HG02763 (cell line): ENCODE data around the gene ANHX.
"Not testable (repeated sequence)": the region's sequence is repeated elsewhere in the genome, so short reads cannot be mapped to it uniquely, and the experiment has no call there.

Experiments used
- ATAC-seq: cut with Tn5 transposase; IDR thresholded peaks from one replicate; pipeline ENCODE4 v1.9.1; 2021; ENCODE audit warnings: mild to moderate bottlenecking, moderate library complexity; ENCODE audit not compliant: unreplicated experiment

ANHX gene

GRCh38 chr12:133235401-133236112 lies at the start of gene ANHX:
Gene ANHX (minus strand): TSS chr12:133235877. CDS start chr12:133234356, 1,521 bp downstream.
- no peak for ATAC-seq

GRCh38 chr12:133264668-133265067 lies 29.0 kb upstream of the ANHX start:
- ATAC-seq = not testable (repeated sequence)

DNA sequence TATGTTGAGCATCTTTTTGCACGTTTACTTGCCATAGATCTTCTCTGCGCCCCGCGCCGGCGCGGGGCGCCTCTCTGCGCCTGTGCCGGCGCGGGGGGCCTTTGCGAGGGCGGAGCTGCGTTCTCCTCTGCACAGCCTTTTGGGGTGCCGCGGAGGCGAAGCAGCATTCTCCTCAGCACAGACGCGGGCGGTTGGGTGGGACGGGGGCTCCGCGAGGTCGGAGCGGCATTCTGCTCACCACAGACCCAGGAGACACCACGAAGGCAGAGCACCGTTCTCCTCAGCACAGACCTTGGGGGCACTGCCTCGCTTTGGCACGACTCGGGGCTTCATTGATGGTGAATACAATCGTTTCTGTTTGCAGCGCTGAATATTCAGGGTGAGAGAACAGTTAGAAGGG lies 28.5 kb upstream of the ANHX start:
- ATAC-seq = no peak

DNA sequence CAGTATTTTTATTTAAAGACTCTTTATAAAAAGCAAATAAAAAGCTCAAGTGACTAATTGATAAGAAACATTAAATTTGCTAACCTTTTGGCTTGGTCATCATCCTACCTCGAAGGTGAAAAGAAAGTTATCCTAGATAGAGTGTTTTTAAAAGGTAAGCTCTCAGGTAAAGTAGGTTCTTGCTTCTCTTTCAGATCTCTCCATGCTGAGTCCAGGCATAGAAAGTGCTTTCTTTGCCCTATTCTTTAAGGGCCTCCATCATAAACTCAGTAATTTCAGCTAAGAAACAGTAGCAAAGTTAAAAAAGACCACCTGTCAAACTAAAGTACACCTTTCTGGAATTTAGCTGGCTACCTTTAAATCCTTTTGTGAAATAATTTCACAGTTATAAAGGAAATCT lies 20.6 kb upstream of the ANHX start:
- ATAC-seq = no peak

DNA sequence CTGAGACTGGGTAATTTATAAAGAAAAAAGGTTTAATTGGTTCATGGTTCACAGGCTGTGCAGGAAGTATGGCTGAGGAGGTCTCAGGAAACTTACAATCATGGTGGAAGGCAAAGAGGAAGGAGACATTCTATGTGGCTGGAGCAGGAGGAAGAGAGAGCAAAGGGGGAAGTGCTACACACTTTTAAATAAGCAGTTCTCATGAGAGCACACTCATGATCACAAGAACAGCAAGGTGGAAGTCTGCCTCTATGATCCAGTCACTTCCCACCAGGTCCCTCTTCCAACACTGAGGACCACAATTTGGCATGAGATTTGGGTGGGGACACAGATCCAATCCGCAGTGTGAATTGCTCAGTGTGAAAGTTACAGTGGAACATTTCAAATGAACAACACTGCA lies 20.2 kb upstream of the ANHX start:
- ATAC-seq = not testable (repeated sequence)

DNA sequence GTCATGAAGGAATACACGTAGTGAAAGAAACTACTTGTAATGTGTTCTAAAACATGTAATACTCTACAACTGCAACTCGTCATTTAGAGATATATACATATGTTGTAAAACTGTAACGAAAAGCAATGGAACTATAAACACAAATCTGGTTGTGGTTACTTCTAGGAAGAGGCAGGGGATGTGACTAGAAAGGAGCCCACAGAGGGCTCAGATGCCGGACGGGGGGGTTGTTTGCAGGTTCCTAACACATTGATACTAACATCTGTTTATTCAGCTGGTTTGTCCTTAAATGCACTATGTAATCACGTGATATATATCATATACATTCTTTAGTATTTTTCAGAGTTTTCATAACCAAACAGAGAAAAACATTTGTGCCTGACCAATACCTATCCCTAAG lies 16.1 kb upstream of the ANHX start:
- ATAC-seq = no peak

DNA sequence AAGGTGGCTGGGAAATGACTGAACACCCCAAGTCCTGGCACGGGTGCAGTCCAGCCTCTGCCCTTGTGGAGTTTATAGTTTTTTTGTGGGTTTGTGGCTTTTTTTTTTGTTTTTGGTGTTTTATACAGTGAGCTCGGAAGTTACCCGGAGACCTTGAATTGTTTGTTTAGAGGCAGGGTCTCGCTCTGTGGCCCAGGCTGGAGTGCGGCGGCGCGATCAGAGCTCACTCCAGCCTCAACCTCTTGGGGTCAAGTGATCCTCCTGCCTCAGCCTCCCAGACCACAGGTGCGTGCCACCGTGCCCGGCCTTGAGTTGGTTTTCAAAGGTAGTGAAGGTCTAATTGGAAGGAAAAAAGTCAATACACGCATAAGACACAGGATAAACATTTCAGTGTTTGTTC lies 879 bp upstream of the ANHX start:
- no peak for ATAC-seq

- no peak for ATAC-seq
Observed at GRCh38 chr12:133236144-133236543, 467 bp upstream of the ANHX start.

- no peak for ATAC-seq
Observed at GRCh38 chr12:133234971-133235370, 706 bp downstream of the ANHX start.

DNA sequence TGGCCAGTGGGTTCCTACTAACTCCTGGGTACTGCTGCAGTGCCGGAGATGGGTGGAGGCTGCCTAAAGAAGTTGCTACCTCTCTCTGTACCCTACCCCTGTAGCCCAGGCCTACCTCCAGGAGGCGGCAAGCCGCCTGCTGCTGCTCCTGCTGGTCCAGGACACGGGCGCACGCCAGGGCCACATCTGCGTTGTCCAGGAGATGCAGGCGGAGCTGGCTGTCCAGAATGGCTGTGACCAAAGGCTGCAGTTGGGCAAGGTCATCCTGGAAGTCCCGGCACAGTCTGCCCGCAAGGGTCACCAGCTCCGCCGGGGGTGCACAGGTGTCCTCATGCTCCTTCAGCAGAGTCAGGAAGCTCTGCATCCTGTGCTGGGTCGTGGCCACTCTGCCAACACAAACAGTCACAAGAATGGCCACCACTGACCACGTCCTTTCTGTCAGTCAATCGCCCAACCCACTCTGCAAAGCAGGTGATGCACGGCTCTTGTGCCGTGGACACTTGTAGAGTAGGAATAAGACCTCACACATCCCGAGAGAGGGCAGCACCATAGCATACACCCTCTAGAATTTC lies 1.6 kb downstream of the ANHX start:
- ATAC-seq = no peak

DNA sequence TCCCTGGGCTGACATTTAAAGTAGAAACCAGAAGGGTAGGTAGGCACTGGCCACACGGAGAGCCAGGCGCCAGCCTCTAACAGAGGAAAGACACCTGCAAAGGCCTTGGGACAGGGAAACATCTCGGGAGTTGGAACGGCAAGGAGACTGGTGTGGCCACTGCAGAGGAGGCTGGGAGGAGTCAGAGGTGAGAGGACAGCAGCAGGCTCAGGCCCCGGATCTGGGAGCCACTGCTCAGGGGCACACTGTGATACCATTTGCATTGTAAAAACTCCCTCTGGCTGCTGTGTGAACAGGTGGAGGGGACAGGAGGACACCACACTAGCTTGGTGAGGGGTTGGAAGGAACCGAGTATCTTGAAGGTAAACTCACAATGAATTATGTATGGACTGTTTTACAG lies 2.7 kb downstream of the ANHX start:
- no peak for ATAC-seq

DNA sequence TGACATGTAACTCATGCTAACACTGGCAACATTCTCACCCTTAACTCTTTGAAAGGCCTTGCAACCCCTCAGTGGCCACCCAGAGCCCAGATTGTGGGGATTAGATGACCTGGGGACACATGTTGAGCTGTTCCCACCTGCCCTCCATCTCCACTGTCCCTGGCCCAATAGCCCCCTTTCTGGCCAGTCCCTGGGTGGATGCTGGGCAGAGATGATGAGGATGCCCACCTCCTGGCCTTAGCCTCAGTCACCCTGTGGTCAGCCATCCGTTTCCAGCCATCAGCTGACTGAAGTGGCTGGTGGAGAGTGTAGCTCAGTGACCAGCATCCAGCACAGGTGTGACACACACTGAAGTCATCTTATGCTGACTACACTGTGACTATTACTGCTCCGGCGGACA lies 4.7 kb downstream of the ANHX start:
- ATAC-seq = no peak

DNA sequence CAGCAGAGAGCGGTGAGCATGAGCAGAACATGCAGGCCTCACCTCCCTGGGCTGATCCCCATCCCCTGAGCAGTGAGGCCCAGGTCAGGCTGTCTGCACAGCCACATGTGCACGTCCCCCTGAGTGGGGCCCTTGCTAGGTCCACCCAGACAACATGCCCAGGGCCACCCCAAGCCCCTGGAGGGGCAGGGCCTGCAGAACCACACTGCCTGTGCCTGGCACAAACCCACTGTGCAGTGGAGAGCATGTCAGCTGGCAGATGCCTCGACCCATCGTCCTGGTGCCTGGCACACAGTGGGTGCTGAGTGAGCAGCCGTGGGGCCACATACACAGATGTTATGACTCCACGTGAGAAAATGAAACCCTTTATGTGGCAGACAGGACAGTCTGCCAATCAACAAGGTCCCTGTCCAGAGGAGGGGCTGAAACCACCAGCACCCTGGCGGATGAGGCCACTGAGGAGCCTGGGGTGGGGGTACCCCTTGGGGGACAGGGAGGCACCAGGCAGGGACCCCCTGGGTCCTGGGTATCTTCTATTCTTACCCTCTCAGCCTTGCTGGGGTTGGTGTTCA lies 8.3 kb downstream of the ANHX start:
- ATAC-seq = no peak

- ATAC-seq = no peak
Observed at GRCh38 chr12:133226690-133227089, 9.0 kb downstream of the ANHX start.

DNA sequence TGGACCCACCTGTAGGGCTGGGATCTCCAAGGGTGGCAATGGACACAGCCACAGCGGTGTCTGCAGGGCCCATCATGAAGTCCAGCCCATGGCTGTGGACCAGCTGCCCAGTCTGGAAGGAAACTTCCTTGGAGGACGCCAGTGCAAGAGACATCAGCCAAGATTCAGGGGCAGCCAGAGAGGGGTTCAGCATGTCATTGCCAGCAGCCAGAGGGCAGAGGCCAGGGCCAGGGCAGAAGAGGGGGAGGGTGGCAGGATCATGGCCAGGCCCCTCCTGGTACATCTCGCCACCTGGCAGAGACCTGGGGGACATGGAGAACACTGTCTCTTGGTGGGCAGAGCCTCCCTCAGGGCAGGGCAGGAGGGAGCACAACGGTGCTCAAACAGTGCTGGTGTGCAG lies 10.2 kb downstream of the ANHX start:
- ATAC-seq = no peak

DNA sequence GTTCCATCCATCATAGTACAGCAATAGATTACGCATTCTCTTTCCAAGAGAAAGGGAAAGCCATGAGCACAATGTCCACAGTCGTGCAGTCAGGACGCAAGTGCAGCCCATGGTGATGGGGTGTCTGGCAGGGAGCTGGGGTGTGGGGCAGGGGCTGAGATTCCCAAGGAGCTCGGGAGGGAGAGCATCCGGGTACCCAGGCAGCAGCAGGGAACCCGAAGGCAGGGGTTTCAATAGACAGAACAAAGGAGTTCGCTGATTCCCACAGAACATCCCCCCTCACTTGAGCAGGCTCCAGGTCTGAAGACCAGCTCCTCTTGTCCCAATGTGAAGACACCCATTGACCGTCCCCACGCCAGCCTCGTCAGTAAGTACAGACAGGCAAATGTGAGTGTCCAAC lies 13.5 kb downstream of the ANHX start:
- no peak for ATAC-seq

DNA sequence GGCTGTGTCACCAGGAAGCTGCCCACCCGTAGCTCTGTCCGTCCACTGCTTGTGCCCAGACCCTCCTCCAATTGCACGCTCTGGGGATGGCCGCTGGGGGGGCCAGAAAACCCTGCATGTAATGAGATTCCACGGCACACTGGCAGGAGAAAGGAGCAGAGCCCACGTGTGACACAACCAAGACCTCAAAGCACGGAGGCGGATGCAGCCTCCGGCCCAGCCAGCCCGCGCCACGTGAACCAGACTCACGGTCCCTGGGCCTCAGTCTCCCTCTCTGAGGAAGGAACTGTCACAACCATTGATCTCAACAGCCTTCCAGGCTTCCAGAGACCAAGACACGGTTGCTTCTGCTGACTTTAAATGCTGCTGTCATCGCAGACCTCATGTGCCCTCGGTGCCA lies 14.4 kb downstream of the ANHX start:
- no peak for ATAC-seq

DNA sequence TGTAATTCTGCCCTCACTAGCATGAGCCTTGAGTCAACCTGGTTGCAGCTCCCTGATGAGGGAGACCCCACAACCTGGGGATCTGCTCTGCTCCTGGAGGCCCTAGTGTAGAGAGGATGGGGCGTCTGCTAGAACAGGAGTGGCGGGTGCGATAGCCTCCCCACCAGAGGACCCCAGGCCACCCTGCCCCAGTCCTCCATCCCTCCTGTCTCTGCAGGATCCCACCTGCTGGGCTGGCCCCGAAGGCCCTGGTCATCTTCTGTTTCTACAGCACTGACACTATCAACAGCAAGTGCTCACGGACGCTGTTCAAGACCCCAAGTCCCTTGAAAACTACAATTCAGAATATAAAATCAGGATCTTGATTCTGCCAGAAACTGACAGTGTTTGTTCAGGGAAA lies 15.2 kb downstream of the ANHX start:
- no peak for ATAC-seq

GRCh38 chr12:133217219-133217618 lies 18.5 kb downstream of the ANHX start:
- no peak for ATAC-seq

GRCh38 chr12:133215724-133216123 lies 20.0 kb downstream of the ANHX start:
- no peak for ATAC-seq

DNA sequence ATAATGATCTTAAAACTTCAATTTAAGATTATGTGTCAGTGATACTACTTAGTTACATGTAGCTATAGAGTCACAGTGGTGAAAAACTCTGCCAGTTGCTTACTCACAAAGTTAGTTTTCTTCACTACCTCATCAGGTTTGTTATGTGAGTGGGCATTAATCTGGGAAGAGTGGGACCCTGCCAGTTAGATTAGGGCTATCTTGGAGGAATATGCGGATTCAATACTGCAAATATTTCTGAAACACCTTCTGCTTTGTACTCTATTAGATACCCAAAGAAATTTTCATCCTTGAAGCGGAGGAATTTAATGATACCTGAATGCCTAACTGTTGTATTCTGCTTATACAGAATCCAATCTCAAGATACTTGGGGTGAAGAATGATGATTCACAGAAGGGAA lies 29.3 kb downstream of the ANHX start:
- ATAC-seq = no peak

- ATAC-seq = no peak
Observed at GRCh38 chr12:133204264-133204603, 31.4 kb downstream of the ANHX start.
